ENCODE results near the gene VMAC. TPM values are rescaled to one million over a fixed set of nuclear protein-coding genes. Genes with fewer than 3 reads are reported as not detected.
"Not testable (repeated sequence)": the region's sequence is repeated elsewhere in the genome, so short reads cannot be mapped to it uniquely, and the experiment has no call there.

Gene VMAC
- total RNA-seq, 1 donor from 2014 or later, result 4.1 TPM

DNA sequence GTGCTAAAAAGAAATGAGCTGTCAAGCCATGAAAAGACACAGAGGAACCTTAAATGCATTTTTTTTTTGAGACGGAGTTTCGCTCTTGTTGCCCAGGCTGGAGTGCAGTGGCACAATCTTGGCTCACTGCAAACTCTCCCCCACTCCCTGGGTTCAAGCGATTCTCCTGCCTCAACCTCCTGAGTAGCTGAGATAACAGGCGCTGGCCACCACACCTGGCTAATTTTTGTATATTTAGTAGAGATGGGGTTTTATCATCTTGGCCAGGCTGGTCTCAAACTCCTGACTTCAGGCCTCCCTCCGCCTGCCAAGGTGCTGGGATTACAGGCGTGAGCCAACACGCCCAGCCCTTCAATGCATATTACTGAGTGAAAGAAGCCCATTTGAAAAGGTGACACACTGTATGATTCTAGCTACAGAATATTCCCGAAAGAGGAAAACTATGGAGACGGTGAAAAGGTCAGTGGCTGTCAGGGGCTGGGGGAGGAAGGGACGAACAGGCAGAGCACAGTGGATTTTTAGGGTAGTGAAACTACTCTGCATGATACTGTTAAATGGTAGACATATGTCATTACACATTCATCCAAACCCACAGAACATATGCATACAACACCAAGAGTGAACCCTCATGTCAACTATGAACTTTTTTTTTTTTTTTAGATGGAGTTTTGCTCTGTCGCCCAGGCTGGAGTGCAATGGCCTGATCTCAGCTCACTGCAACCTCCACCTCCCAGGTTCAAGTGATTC is 20.4 kb upstream of the VMAC start:
- DNase-seq, result not testable (repeated sequence)

- no peak for DNase-seq
Observed at GRCh38 chr19:5889288-5889971, 15.2 kb upstream of the VMAC start.

- DNase-seq, result no peak
Observed at GRCh38 chr19:5890099-5890498, 14.6 kb upstream of the VMAC start.

DNA sequence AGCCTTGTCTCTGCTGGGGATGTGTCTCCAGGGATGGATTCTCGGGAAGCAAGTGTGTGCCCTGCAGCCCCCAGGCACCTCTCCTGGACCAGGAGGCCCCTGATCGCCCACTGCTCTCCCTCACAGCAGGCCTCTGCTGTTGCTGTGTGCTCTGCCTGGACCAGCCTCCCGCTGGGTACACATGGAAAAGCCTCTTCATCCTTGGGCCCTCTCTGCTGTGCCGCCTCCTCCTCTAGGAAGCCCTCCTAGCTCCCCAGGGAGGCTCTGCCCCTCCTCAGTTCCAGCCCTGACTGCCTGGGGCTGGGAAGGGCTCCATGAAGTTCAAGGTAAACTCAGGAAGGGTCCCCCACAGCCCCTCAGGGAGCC is 13.1 kb upstream of the VMAC start:
- no peak for DNase-seq

DNA sequence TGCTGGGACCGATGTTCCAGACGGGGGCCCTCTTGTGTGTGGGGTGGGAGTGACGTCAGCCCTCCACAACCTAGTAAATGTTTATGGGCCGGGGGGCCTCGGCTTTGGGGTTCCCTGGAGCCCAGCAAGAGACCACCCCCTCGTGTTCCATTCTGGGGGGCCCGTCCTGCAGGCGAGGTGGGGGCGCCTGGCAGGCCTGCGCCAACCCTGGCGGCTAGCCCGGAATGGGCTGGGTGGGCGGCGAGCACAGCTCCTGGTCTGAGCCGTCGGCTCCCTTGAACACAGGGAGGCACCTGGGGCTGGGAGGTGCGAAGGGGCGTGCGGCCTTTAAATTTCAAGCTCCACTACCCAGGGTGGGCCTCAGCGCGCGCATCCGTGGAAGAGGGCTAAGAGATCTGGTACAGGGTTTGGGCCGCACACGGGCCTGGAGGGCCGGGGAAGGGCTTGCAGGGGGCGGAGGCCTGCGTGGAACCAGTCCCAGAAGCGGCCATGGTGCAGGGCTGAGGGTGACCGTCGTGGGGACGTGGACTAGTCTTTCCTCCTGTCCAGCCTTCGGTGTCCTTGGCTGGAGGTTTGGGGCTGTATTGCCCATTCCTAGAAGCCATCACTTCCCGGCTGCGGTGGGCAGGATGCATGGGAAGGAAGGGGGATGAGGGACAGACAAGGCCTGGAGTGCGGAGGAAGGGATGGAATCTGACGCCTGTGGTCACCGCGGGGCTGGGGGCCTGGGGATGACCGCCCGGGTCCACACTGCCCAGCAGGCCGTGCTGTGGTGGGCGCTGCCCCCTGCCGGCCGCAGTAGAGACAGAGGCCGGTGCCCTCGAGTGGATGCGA is 12.5 kb upstream of the VMAC start:
- no peak for DNase-seq

DNA sequence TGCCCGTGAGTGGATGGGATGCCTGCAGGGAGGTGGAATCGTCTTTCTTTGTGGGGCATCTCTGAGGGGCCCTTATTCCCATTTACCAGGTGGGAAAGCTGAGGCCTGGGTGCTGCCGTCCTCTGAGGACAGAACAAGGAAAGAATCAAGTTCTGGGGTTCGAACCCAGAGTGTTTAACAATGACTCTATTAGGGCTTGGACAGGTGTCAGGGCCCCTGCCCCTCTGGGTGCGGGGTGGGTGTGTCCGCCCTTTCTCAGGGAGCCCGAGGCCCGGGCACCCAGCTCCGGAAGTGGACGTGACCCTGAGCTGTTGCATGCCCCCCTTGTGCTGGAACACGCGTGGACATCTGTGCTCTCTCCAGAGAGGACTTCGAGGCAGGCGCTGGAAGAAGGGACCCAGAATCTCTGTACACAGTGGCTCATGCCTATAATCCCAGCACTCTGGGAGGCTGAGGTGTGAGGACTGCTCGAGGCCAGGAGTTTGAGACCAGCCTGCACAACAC is 11.8 kb upstream of the VMAC start:
- DNase-seq, result no peak

DNA sequence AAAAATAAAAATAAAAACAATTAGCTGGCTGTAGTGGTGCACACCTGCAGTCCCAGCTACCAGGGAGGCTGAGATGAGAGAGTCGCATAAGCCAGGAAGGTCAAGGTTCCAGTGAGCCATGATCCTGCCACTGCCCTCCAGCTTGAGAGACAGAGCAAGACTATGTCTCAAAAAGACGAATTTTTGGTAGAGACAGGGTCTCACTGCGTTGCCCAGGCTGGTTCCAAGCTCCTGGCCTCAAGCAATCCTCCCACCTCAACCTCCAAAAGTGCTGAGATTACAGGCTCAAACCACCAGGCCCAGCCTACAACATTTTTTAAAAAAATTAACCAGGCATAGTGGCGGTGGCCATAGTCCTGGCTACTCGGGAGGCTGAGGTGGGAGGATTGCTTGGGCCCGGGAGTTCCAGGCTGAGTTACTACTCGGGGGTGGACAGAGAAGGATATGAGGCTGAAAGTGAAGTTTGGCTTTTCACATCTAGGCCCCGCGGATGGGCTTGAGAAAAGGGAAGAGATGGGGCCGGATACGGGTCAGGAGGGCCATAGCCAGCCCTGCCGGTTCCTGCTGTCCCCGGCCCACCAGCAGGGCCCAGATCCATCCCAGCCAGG is 11.3 kb upstream of the VMAC start:
- no peak for DNase-seq

DNA sequence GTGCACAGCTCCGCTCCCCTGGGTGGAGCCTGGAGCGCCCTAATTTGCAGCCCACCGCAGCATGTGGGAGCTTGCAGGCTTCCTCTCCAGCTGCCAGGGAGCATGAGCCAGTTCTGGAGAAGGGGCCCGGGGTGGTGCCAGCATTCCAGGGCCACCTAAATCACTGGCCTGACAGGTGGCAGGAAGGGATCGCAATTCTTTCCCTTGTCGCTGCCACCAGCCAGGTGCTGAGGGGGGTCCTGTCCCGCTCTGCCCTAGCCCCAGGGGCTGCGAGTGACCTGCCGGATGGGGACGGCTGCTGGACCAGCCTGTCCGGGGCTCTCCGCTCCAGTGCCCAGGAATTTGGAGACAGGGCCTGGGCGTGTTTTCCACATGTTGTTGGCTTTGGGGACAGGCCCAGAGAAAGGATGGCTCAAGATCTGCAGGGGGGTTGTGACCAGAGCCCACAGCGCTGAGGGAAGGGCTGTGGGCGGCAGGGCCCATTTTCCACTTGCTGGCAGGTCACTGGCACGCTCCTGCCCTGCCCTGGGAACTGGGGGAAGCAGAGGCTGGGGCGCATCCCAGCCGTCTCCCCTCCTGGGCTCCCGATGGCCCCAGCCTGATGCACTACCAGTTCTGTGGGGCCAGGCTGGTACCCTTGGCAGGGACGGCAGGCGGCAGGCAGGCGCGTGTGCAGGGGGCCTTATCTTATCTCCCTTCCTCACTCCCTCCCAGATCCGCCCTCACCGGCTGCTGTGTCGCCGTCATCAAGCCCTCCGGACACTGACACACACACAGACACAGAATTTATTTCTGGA is 10.6 kb upstream of the VMAC start:
- no peak for DNase-seq

GRCh38 chr19:5894704-5895349 is 9.8 kb upstream of the VMAC start:
- no peak for DNase-seq

DNA sequence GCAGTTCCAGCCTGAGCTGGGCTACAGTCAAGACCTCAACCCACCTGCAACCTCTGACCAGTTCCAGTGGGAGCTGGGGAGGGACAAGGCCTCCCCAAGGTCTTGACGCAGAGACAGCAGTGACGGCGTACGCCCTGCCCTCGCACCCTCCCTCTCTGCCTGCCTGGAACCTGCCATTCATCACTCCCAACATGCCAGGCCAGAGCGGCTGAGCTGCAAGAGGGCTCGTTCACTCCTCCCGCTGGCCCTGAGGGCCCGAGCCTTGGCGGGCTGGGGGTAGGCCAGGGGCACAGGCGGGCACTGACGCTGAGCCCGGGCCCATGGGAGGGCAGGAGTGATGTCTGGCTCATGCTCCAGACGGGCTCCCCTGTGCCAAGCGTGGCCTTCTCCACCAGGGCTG is 9.3 kb upstream of the VMAC start:
- DNase-seq, result no peak

GRCh38 chr19:5895890-5896289 is 8.8 kb upstream of the VMAC start:
- no peak for DNase-seq

DNA sequence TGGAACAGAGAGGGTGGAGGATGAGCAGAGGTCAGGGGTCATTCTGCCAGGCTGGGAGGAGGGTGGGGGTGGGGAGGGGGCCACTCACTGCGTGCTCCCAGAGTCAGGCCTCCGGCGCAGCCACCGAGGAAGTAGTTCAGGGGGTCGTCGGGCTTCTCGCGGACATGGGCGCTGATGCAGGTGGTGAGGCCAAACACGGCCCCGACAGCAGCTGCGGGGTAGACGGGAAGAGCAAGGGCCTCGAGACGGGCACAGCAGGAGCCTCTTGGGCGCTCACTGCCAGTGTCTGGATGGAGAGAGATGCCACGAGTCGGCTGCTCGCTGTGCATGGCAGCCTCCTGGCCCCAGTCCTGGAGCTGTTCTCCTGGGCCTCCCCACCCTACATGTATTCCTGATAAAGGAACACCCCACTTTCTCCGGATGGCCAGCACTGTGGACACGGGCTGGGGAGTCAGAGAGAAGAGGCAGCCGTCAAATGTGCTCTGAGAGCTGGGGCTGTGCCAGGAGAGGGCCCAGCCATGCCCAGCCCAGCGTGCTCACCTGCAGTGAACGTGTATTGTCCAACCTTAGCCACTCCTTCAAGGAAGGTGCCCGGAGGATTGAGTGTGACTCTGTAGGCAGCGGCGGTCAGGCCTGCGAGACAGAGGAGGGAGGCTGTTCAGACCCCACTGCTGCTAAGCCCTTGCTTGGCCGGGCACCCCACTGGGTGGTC is 8.2 kb upstream of the VMAC start:
- no peak for DNase-seq

GRCh38 chr19:5897189-5897969 is 7.3 kb upstream of the VMAC start:
- DNase-seq, result no peak

GRCh38 chr19:5899728-5900526 is 4.7 kb upstream of the VMAC start:
- no peak for DNase-seq

DNA sequence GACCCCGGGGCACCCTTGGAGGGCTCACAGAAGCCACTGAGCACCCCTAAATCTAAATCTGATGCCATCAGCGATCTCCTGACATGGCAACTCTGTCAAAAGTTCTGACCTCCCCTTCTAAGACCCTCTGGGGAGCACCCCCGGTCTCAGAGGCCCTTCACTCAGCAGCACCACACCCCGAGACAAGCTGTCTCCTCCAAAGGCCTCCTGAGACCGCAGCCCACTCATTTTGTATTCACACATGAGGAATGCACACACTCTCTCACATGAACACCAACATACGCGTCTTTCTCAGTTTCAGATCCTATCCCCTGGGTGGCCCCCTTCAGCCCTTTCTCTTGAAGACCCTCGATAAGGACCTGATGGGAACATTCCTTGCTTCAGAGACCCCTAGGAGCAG is 3.7 kb upstream of the VMAC start:
- no peak for DNase-seq

GRCh38 chr19:5903056-5903623 is 1.5 kb upstream of the VMAC start:
- DNase-seq, result no peak

GRCh38 chr19:5903624-5904351 is 884 bp upstream of the VMAC start, which contains the start of gene NDUFA11:
TSS of gene NDUFA11 (minus strand) at chr19:5903790. CDS start at chr19:5903708, 82 bp downstream.
- peak; percentile 99 for DNase-seq
